DMS114 treated with DMSO at 0.1 percent for 48 hours (cell line): ENCODE measurements around the gene ZNF423.

Source experiments
- DNase-seq: peaks from one replicate; lab custom pipeline; 2025; ENCODE audit not compliant: unreplicated experiment; lab: John Stamatoyannopoulos, UW

The ZNF423 gene

GRCh38 chr16:49727611-49728010 is 128.3 kb downstream of the ZNF423 start:
- no peak for DNase-seq

GRCh38 chr16:49726155-49726554 is 129.8 kb downstream of the ZNF423 start:
- no peak for DNase-seq

DNA sequence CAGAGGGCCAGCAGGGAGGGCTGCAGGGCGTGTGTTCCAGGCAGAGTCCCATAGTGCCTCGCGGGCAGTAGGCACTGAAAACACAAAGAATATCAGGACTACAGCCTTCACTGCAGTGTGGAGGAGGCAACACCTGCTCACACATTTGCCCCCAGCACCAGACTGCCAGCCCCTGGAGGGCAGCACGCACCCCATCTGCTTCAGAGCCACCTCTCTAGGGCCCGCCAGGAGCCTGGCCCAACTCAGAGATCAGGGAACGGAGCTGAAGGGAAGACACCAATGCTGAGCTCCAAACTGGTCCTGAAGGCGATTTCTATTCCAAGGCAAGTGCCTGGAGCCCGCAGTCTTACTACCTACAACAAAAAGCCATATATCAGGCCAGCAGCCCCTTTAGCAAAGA is 130.3 kb downstream of the ZNF423 start:
- no peak for DNase-seq

GRCh38 chr16:49724774-49725173 is 131.1 kb downstream of the ZNF423 start:
- no peak for DNase-seq

DNA sequence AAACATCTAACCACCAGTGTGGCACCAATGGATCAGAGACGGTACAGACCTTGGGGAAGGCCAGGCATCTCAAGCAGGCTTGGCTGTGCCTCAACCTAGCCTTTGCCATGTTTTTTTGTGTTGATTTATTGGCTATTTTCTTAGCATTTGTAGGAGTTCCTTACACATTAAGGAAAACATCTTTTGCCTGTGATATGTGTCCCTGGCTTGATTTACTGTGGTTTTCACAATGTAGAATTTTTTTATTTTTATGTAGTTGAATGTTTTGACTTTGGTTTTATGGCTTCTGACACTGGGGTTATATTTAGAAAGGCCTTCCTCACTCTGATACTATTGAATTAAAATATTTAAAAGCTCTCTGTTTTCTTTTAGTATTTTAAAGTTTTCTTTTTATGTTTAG is 132.6 kb downstream of the ZNF423 start:
- no peak for DNase-seq

DNA sequence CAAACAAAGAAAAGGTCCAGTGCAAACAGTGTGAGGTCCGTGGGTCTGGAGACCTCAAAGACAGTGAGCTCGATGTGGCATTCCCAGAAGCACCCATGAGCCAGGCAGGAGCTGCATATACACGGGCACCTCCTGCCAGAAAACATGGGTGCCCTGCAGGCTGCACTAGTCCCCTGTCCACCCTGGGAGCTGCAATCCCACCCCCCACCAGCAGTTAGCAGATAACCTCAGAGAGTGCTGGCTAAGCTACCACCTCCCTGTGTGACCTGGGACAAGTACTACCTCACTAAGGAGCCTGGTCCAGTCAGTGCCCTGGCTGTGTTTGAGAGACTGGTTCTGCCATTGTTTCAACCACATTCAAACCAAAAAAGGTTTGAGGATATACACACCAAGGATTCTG is 135.7 kb downstream of the ZNF423 start:
- no peak for DNase-seq

GRCh38 chr16:49717689-49718088 is 138.2 kb downstream of the ZNF423 start:
- DNase-seq = no peak

DNA sequence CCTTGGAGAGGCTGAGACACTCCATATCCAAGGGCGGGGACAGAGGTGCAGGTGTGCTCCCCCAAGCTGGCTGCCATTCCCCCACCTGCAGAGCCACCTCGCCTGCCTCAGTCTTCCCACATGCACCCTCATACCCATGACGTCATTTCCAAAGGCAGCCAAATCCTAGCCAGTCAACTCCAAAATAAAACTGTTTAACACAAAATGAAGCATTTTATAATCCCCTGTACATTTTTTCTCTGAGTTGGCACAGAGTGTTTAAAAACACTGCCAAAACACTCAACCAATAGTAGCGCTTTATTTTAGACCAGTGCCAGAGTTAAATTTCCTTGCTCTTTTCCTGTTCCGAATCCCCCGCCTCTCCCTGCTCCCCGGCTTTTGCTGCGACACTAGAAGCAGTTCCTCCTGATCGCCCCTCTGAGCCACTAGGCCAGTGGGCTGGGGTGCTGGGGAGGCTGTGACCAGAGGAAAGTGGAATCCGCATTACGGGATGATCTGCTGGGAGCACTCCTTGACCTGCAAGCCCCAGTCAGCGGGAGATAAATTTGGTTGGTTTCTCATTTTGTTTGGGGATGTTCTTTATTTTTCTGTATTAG is 139.5 kb downstream of the ZNF423 start:
- DNase-seq = no peak

DNA sequence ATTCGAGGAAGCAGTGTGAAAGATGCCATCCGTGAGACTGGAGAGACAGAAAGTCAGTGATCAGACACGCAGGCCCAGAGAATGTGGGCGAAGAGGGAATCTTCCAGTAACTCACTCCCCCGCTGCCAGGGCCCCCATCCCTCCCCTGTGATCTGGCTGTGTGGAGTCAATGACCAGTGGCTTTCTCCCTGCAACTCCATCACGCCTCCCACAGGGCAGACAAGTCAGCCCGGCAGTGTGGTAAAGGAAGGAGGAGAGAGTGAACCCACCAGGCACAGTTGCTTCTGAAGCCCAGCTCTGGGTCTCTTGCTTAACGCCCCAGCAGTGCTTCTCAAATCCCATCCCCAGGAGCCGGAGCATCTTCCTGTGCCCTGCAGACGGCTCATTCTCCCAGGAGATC is 142.1 kb downstream of the ZNF423 start:
- no peak for DNase-seq

DNA sequence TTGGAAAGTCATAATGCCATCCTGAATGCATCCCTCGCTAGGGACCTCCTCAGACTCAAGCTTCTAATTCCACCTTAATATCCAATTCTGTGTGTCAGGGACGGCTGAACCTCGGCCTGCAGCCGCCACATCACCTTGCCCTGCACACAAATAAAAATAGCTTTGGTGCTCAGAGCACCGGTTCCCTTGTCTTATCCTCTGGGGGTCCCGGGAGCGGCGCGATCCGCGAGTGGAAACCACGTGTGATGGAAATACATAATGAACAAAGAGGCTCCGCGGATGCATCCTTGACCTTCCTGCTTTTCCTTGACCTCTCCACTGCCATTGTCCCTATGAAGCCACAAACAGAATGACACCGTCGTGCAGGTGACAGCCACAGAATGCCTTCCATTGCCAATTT is 143.4 kb downstream of the ZNF423 start:
- no peak for DNase-seq

DNA sequence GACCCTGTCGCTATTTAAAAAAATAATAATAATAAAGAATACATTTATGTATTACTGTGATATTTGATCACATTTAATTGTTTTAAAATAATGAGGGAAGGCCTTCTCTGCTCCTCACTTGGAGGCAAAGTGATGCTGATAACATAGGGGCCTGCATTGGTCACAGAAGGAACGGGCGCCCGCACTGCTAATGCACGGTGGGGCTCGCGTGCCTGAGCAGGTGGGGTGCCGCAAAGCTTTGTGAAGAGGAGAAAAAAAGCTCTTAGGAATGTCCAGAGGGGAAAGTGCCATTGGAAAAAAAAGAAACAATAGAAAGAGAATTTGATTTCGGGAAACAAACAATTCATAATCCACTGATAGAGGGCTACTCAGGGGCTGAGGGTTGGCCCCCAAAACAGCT is 143.8 kb downstream of the ZNF423 start:
- no peak for DNase-seq

DNA sequence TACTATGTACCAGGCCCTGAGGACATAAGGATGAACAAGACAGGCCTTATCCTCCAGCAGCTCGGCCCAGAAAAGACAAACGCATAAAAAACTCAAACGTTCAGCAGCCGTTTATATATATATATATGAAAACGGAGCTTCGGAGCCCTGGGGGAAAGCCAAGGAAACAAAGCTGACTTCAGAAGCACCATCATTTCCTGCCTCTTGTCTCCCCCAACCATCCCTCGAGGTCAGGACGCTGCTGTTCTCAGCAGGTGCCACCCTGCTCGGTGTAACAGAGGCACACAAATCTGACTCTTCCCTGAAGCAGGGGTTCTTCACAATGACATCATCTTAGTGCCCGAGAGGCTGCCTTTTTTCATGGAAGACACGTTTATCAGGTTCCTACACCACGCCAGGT is 146.9 kb downstream of the ZNF423 start:
- DNase-seq = no peak

DNA sequence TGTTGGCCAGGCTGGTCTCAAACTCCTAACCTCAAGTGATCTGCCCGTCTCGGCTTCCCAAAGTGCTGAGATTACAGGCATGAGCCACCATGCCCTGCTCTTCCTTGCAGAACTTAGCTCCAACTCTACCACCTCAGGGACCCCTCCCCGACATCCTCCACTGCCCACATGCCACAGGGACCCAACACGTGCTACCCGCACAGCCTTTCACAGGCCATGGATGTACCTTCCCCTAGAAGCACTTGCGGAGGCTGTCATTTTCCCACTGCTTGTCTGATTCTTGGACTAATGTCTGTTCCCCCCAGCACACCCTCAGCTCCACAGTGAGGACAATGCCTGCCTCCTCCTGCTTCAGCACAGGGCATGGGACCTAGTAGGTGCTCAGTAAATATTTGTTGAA is 147.4 kb downstream of the ZNF423 start:
- DNase-seq = no peak

DNA sequence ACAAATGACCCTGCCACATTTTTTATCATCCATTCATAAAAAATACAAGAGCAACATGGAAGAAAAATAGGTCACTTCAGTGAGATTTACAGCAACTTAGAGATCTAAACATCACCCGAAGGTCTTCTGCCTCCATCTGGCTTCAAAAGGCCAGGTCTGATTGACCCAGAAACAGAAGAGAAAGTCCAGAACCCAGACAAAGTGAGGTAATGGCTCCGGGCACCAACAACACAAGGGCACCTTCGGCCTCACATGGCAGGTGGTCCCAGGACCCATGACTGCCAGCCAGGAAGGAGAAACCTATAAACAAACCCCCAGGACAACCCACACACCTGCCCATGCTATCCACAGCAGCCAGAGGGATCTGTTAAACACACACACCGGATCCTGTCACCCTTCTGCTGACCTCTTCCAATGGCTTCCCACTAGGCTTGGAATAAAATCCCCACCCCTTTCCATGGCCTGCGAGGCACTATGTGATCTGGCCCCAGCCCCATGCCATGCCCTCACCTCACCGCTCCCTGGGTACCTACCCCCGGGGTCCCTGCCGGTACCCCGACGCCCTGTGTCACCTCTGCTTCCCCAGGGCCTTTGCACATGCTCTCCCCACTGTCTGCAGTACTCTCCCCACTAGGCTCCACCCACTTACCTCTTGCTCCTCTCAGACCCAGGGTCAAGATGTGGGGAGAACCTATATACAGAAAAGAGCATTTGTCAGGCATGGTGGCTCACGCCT is 149.1 kb downstream of the ZNF423 start:
- no peak for DNase-seq

DNA sequence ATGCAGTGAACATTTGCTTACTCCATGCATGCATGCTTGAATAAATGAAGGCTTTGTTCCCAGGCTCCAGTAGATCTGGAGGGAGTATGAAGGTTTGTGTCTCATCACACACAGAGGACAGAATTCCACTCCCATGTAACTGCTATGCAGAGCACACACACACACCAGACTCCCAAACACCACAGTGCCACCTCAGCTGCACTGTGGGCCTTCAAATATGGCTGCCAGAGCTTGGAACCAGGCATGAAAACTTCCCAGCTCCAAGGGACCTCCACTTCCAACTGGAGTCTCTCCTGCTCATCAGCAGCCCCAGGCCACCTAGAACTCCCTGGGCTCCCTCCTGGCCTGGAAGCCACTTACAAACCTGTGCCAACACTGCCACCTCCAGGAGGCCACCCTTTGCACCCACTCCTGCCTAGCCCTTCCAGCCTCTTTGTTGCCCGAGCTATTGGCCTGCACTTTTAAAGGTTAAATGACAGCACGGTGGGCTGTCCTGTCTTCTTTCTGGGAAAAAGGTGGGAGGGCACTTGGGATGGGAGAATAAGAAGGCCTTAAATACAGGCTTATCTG is 151.2 kb downstream of the ZNF423 start:
- DNase-seq = no peak

DNA sequence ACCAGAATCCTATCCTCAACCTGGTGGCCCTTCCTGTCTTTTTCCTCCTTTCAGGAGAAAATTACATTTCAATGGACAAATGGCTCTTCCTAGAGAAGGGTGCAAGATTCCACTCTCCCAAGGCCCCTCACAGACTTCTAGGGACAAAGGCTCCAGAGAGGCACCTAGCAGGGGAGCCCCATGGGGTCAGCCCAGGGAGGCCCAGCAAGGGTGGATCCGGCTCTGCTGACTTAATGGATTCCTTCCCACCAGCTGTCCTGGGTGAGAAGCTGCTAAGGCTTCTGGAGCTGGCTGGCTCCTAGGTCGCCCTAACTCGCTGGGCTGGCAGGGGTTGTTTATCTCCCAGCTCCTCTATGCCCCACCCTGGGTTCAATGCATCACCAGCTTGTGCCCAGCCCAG is 152.4 kb downstream of the ZNF423 start:
- no peak for DNase-seq

DNA sequence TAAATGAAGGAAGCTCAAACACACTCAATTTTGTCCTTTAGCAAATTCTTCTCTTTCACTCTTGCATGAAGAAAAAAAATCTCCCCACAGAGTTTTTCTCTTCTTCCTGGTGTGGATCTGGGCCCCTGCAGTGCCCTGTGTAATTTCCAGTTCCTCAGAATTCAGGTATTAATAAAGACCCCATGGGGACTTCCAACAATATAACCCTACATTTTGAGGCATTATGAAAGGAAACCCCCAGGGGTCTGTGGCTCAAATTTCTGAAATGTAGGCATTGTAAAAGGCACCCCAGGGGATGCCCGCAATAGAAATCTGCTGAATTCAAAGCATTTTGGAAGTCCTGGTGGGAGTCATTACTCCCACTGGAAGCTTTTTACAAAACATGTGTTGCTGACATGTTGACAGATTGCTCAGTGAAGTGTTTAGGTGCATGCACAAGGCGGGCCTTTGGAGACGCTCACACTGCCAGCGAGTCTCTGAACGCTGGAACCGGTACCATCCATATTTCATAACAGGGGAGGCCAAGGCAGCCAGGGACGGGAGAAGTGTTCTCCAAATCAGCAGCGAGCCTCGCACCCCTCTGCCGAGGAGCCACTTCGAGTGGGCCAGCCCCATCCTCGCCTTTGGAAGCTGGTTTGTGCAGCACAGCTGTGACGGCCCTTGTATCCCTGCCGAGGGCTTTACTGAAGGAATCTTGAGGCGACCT is 154.0 kb downstream of the ZNF423 start:
- no peak for DNase-seq

DNA sequence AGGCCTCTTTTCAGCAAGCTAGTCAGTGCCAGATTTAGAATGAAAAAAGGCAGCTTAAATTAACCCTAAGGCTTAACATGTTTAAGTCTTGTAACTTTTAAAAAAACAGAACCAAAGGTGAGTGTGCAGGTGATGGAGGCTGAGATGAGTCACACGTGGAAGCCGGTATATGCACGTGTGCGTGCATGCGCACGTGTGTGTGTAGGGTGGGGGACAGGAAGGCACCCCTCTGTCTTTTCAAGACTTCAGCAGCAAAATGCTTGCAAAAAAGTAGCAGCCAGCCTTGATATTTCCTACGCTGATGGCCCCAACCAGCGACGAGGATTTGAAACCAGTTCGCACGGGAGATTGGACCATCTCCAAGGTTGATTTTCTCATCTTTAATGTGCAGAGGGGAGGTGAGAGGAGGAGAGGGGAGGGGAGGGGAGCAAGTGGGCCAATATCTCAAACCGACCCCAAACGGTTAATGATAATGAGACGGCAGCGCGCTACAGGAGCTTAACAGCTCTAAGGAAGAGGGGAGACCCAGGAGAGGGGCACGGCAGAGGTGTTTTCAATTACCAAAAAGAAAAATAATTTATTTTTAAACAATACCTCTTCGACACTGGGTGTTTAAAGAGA is 154.7 kb downstream of the ZNF423 start:
- no peak for DNase-seq

DNA sequence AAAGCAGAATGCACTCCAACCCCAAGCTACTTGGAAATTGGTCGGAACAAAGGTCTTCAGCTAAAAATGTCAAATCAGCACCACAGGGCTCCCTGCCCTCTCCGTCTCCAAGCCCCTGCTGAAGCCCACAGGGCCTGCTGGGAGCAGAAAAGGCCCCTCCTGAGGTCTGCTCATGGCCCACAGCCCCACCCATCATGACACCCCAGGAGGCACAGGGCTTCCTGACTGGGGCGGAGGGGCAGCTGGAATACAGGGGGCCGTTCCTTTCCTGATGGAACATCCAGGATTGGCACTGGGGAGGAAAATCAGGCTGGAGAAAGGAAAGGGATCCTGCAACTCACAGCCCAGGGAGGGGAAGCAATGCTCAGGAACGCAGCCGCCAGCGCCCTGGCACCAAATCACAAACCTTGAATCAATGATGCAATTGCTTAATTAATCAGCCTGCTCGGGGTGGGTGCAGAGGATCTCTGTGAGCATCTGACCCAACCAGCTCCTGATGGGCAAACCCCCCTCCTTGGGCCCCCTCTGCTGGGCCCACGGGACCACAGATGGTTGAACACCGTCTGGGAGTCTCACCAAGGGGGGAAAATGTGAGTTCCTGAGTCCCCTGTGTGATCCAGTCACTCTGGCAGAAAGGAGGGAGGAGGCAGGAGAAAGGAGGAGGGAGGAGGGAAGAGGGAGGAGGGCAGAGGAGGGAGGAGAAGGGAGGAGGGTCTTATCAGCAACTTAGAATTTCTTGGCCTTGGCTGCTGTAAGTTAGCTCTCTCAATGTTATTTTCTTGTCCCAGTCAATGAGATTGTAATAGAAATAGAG is 155.5 kb downstream of the ZNF423 start:
- no peak for DNase-seq

- no peak for DNase-seq
Observed at GRCh38 chr16:49699841-49700175, 156.1 kb downstream of the ZNF423 start.
